HepG2 (cell line): ENCODE results near the gene ZNF254. TPM values are rescaled to one million over a fixed set of nuclear protein-coding genes. Genes with fewer than 3 reads are reported as not detected.

Source experiments
- AGO2 ChIP-seq: fragments of 200-400 bp; formaldehyde crosslinking; optimal IDR thresholded peaks from 2 replicates; pipeline ENCODE3; 2017; ENCODE audit warnings: mild to moderate bottlenecking, low read depth, low read length, moderate library complexity
- ARID3A ChIP-seq: IDR thresholded peaks from 2 replicates; pipeline ENCODE4 v1.6.1; 2012; ENCODE audit warnings: low read depth, low read length, improper control_type of control experiment
- FOXP1 ChIP-seq, 2 experiments: fragments of 450-650 bp in 1 of 2; IDR thresholded peaks; 2 replicates each; pipeline ENCODE4 v1.6.1; 2017 to 2018; ENCODE audit warnings: antibody characterized with exemption in 1 of 2
- GATAD1 ChIP-seq: IDR thresholded peaks from 2 replicates; pipeline ENCODE4 v1.6.1; 2016; ENCODE audit warnings: missing genetic modification reagents, missing compliant biosample characterization
- HMGA1 ChIP-seq: sonication (generic); formaldehyde crosslinking; conservative IDR thresholded peaks from 2 replicates; pipeline ENCODE4 v1.4.0; 2020; ENCODE audit warnings: missing genetic modification reagents
- JUND ChIP-seq: sonication (generic); formaldehyde crosslinking; IDR thresholded peaks from 2 replicates; pipeline ENCODE4 v1.8.0; 2022; ENCODE audit warnings: mild to moderate bottlenecking, missing genetic modification reagents
- NFAT5 ChIP-seq: sonication (generic); formaldehyde crosslinking; IDR thresholded peaks from 2 replicates; pipeline ENCODE4 v1.4.0; 2020; ENCODE audit warnings: missing genetic modification reagents
- NONO ChIP-seq, 2 experiments: fragments of 450-650 bp in 1 of 2; sonication (generic) in 1 of 2; formaldehyde crosslinking in 1 of 2; IDR thresholded peaks in 1 of 2; conservative IDR thresholded peaks in 1 of 2; 2 replicates each; pipeline versions ENCODE4 v1.6.1 to v1.8.0; 2017 to 2022; ENCODE audit warnings: mild to moderate bottlenecking in 1 of 2, missing genetic modification reagents in 1 of 2, moderate library complexity in 1 of 2
- RFXANK ChIP-seq: IDR thresholded peaks from 2 replicates; pipeline ENCODE4 v1.6.1; 2016
- SRF ChIP-seq: IDR thresholded peaks from 2 replicates; pipeline ENCODE4 v1.6.1; 2011; ENCODE audit warnings: mild to moderate bottlenecking, low read depth, low read length, moderate library complexity
- TEF ChIP-seq: sonication (generic); formaldehyde crosslinking; IDR thresholded peaks from 2 replicates; pipeline ENCODE4 v1.5.0; 2020; ENCODE audit warnings: missing genetic modification reagents
- YY1 ChIP-seq: IDR thresholded peaks from 2 replicates; pipeline ENCODE4 v1.6.1; 2011; ENCODE audit warnings: low read length, low read depth, moderate library complexity, mild to moderate bottlenecking; ENCODE audit not compliant: insufficient read depth, insufficient replicate concordance
- ZNF513 ChIP-seq: sonication (generic); formaldehyde crosslinking; conservative IDR thresholded peaks from 2 replicates; pipeline ENCODE4 v1.5.0; 2020; ENCODE audit warnings: missing genetic modification reagents
- ZNF558 ChIP-seq: sonication (generic); formaldehyde crosslinking; IDR thresholded peaks from 2 replicates; pipeline ENCODE4 v1.9.0; 2022; ENCODE audit warnings: mild to moderate bottlenecking, missing genetic modification reagents, borderline replicate concordance
- ZNF574 ChIP-seq: sonication (generic); formaldehyde crosslinking; IDR thresholded peaks from 2 replicates; pipeline ENCODE4 v1.4.0; 2020; ENCODE audit warnings: missing genetic modification reagents
- ZNF775 ChIP-seq: sonication (generic); formaldehyde crosslinking; IDR thresholded peaks from 2 replicates; pipeline ENCODE4 v1.4.0; 2020; ENCODE audit warnings: missing genetic modification reagents, mild to moderate bottlenecking, moderate library complexity, borderline replicate concordance
- polyA plus RNA-seq, 8 experiments: library from polyadenylated mRNA; depleted of rRNA in 3 of 8; stranded (reverse) in 7 of 8; unstranded in 1 of 8; fragments of >200 nt; fragmentation: Illumina TruSeq in 4 of 8; extraction: Trizol in 4 of 8; gene quantifications; 2 replicates each; pipeline versions ENCODE4 v1.2.1 to v1.2.3, GENCODE V29; 2011 to 2016; ENCODE audit warnings: low read depth in 4 of 8, missing spikeins in 1 of 8, mixed read lengths in 1 of 8; ENCODE audit not compliant: insufficient read depth in 1 of 8
- total RNA-seq, 5 experiments: library from RNA; depleted of rRNA; stranded (reverse); fragments of >200 nt; fragmentation: Illumina TruSeq; extraction: Trizol; gene quantifications; 2 replicates each; pipeline ENCODE4 v1.2.3, GENCODE V29; 2016; ENCODE audit warnings: low read depth in 1 of 5
- TF ChIP-seq, protein P1 (sequence below): sonication (generic); formaldehyde crosslinking; IDR thresholded peaks from 2 replicates; pipeline ENCODE4 v1.4.0; 2020; ENCODE audit warnings: mild to moderate bottlenecking, missing genetic modification reagents

Gene ZNF254
- total and polyA plus RNA-seq, 2 of the 13 experiments (the other 11 are each of a cell fraction or from before 2014, with no cell fraction given) = 2.6 to 4.6 TPM

- TF ChIP-seq RFXANK (CRISPR knock-in tag) = no peak
- no peak for TF ChIP-seq ZNF775 (CRISPR knock-in tag)
- TF ChIP-seq GATAD1 (CRISPR knock-in tag) = peak; percentile 65; the same call in 1 of the 2 replicates
- no peak for TF ChIP-seq ZNF513 (CRISPR knock-in tag)
- TF ChIP-seq ZNF574 (CRISPR knock-in tag) = peak; percentile 38; the same call in 1 of the 2 replicates
- no peak for TF ChIP-seq NFAT5 (CRISPR knock-in tag)
- no peak for TF ChIP-seq FOXP1 (IDR thresholded peaks at IDR 0.05)
- peak; percentile 90 for TF ChIP-seq FOXP1 (CRISPR knock-in tag; IDR thresholded peaks at IDR 0.05)
- TF ChIP-seq ZNF558 (CRISPR knock-in tag) = no peak
- peak; percentile 55; the same call in 1 of the 2 replicates for TF ChIP-seq JUND (CRISPR knock-in tag)
- no peak for TF ChIP-seq HMGA1 (CRISPR knock-in tag)
- TF ChIP-seq AGO2 = no peak
- peak; percentile 98 for TF ChIP-seq TEF
- TF ChIP-seq NONO (IDR thresholded peaks at IDR 0.05) = no peak
- TF ChIP-seq NONO (CRISPR knock-in tag; conservative IDR thresholded peaks at IDR 0.05) = no peak
- no peak for TF ChIP-seq SRF
- TF ChIP-seq ARID3A = peak; percentile 24; the same call in 1 of the 2 replicates
- TF ChIP-seq, protein P1, sequence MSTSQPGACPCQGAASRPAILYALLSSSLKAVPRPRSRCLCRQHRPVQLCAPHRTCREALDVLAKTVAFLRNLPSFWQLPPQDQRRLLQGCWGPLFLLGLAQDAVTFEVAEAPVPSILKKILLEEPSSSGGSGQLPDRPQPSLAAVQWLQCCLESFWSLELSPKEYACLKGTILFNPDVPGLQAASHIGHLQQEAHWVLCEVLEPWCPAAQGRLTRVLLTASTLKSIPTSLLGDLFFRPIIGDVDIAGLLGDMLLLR (CRISPR knock-in tag) = no peak
- TF ChIP-seq YY1 = no peak
Observed at GRCh38 chr19:24140099-24140498, 53.1 kb downstream of the ZNF254 start (continued).
